ENCODE data around the gene CBFA2T3.

DNA sequence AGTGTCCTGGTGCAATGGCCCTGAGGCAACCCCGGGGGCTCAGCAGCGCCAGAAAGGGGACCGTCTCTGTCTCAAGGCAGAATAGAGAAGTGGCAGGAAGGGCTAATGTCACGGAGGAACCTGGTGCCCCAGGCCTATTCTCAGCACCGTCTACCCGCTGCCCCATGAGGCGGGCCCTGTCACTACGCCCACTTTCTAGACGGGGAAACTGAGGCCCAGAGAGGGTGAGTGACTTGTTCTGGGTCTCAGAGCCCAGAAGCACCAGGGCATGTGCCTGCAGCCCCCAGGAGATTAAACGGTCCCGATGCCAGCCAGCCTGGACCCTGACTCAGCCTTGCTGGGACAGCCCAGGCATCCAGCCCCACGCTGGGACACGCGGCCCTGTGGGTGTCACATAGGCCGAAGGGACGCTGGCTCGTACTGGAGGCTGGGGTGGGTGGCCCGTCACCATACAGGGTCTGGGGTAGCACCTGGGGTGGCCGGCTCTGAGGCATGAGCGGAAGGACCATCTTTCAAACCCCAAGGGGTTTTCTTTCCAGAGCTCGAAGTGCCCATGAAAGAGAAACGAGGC lies 70.4 kb downstream of the CBFA2T3 start:
- TF ChIP-seq POLR2A (IDR thresholded peaks at IDR 0.05; ENCODE audit: low read length) (no peak), GATA1 (IDR thresholded peaks at IDR 0.05; ENCODE audit: low read depth, low read length) (no peak)

All from erythroblast (primary cell).